Esophagus squamous epithelium (tissue), 5 donors: ENCODE results near the gene PSMD12. TPM values are rescaled to one million over a fixed set of nuclear protein-coding genes. Genes with fewer than 3 reads are reported as not detected.
A peak's percentile ranks its signal among the peaks of the same experiment; 100 is the strongest.

Experiments used
- DNase-seq: peaks from one replicate; lab custom pipeline; 2025; lab: John Stamatoyannopoulos, UW
- H3K27ac ChIP-seq, 4 donors: fragments of 200-600 bp; sonication (generic); one replicate each; pipeline ENCODE4 v1.5.1; 2016 to 2019; ENCODE audit warnings: mild to moderate bottlenecking in 1 of 4
- H3K27me3 ChIP-seq, 4 donors: fragments of 200-600 bp; sonication (generic); 1 replicate in 3 of 4; 2 replicates in 1 of 4; pipeline versions ENCODE4 v1.5.1 to v1.6.0; 2017 to 2021; ENCODE audit warnings: antibody characterized with exemption in 1 of 4
- H3K36me3 ChIP-seq, 3 donors: fragments of 200-600 bp; sonication (generic); one replicate each; pipeline ENCODE4 v1.5.1; 2016 to 2019
- H3K4me1 ChIP-seq, 3 donors: fragments of 200-600 bp; sonication (generic); one replicate each; pipeline ENCODE4 v1.5.1; 2017 to 2019
- H3K4me3 ChIP-seq, 4 donors: fragments of 200-600 bp; sonication (generic); 1 replicate in 3 of 4; 2 replicates in 1 of 4; pipeline ENCODE4 v1.5.1; 2016 to 2019; ENCODE audit warnings: mild to moderate bottlenecking in 2 of 4, moderate library complexity in 1 of 4
- H3K9me3 ChIP-seq, 3 donors: fragments of 200-600 bp; sonication (generic); one replicate each; pipeline ENCODE4 v1.5.1; 2016 to 2019
- CTCF ChIP-seq, 6 experiments: fragments of 450-650 bp in 4 of 6; fragments of 200-600 bp in 2 of 6; sonication (generic) in 2 of 6; IDR thresholded peaks; one replicate each; pipeline ENCODE4 v1.5.1; 2016 to 2019; ENCODE audit warnings: antibody characterized with exemption in 6 of 6, mild to moderate bottlenecking in 4 of 6, moderate library complexity in 4 of 6
- POLR2A ChIP-seq, 4 donors: fragments of 450-650 bp; IDR thresholded peaks; one replicate each; pipeline ENCODE4 v1.6.1; 2017; ENCODE audit warnings: antibody characterized with exemption in 4 of 4, mild to moderate bottlenecking in 4 of 4, moderate library complexity in 3 of 4
- WGBS, 2 donors: methylation state at CpG; one replicate each; pipeline ENCODE4 v1.1.5; 2018; 5-methylcytosine and 5-hydroxymethylcytosine counted together
- intact Hi-C: fragments of 100-400 bp; cut with DNase I; formaldehyde crosslinking; loops from one replicate; pipeline ENCODE4 v1.15.0; 2022
- total RNA-seq, 4 donors: library from RNA; depleted of rRNA; stranded (reverse); fragments of >200 nt; gene quantifications; one replicate each; pipeline ENCODE4 v1.1.0, GENCODE V29; 2016
- donor health status: DM: yes; HTN: yes; CAD: no.

PSMD12 gene
- total RNA-seq, 4 donors from 2014 or later = 15.9 to 38.1 (median 25.8) TPM

GRCh38 chr17:67385122-67385988 is 19.0 kb upstream of the PSMD12 start:
- no peak for DNase-seq
- Histone ChIP-seq H3K27ac (no peak overlapping the region), H3K27me3 (no peaks in the 10 kb centered on the region), H3K9me3 (no peaks in the 10 kb centered on the region), H3K4me1 (peaks cover 5 to 11% (median 5%) of the 10 kb centered on the region in 3 donors), H3K36me3 (no peaks in the 10 kb centered on the region), H3K4me3 (no peak overlapping the region)
- WGBS, 2 donors = 88 to 92% methylated on average over 15 to 20 of the region's 20 CpGs
- TF ChIP-seq CTCF (IDR thresholded peaks at IDR 0.05) (no peak), POLR2A (IDR thresholded peaks at IDR 0.05) (no peak)
- intact Hi-C loops = no loop called here

GRCh38 chr17:67381929-67382257 is 15.5 kb upstream of the PSMD12 start:
- WGBS, 2 donors = 75 to 76% methylated on average over 1 of the region's 1 CpG
- Histone ChIP-seq H3K4me1 (peaks cover 3 to 14% (median 3%) of the 10 kb centered on the region in 3 donors), H3K4me3 (no peak overlapping the region), H3K27me3 (no peaks in the 10 kb centered on the region), H3K27ac (no peak overlapping the region), H3K9me3 (no peaks in the 10 kb centered on the region), H3K36me3 (no peaks in the 10 kb centered on the region)
- TF ChIP-seq CTCF (IDR thresholded peaks at IDR 0.05) (no peak), POLR2A (IDR thresholded peaks at IDR 0.05) (no peak)
- intact Hi-C loops = no loop called here
- no peak for DNase-seq

GRCh38 chr17:67379251-67379630 is 12.9 kb upstream of the PSMD12 start:
- no peaks in the 10 kb centered on the region for H3K27me3 ChIP-seq
- no peaks in the 10 kb centered on the region for H3K36me3 ChIP-seq
- peaks cover 7 to 41% (median 20%) of the 10 kb centered on the region in 3 donors for H3K4me1 ChIP-seq
- 53 to 55% methylated on average over 7 to 8 of the region's 8 CpGs for WGBS, 2 donors
- DNase-seq = no peak
- H3K9me3 ChIP-seq = no peaks in the 10 kb centered on the region
- intact Hi-C loops = loop anchor here (2.0 to 5.0 kb wide), 3 partner anchors 96 to 308 kb away; no protein-coding TSS in a partner anchor
- H3K4me3 ChIP-seq = peak overlapping the region; percentile 69 to 98 (median 89)
- TF ChIP-seq CTCF (IDR thresholded peaks at IDR 0.05) (no peak), POLR2A (IDR thresholded peaks at IDR 0.05) (no peak)
- peak overlapping the region; percentile 93 to 97 (median 96) for H3K27ac ChIP-seq

GRCh38 chr17:67378454-67379250 is 12.3 kb upstream of the PSMD12 start:
- intact Hi-C loops = loop anchor here (2.0 to 5.0 kb wide), 3 partner anchors 96 to 309 kb away; no protein-coding TSS in a partner anchor
- Histone ChIP-seq H3K27ac (peak overlapping the region; percentile 93 to 97 (median 96)), H3K27me3 (no peaks in the 10 kb centered on the region), H3K36me3 (no peaks in the 10 kb centered on the region), H3K4me3 (peak overlapping the region; percentile 69 to 98 (median 89)), H3K9me3 (no peaks in the 10 kb centered on the region), H3K4me1 (peaks cover 7 to 42% (median 20%) of the 10 kb centered on the region in 3 donors)
- TF ChIP-seq CTCF (IDR thresholded peaks at IDR 0.05) (peak; percentile 19 to 94 (median 88)), POLR2A (IDR thresholded peaks at IDR 0.05) (peak in 2 of 4 donors; percentile 75 to 77)
- no peak for DNase-seq
- WGBS, 2 donors = 0% methylated on average over 9 to 19 of the region's 72 CpGs
